GM18858 (cell line): ENCODE results near the gene LRRC27.
"Not testable (repeated sequence)": the region's sequence is repeated elsewhere in the genome, so short reads cannot be mapped to it uniquely, and the experiment has no call there.

Experiments used
- ATAC-seq: cut with Tn5 transposase; IDR thresholded peaks from one replicate; pipeline ENCODE4 v1.9.1; 2021; ENCODE audit not compliant: unreplicated experiment

Gene LRRC27

DNA sequence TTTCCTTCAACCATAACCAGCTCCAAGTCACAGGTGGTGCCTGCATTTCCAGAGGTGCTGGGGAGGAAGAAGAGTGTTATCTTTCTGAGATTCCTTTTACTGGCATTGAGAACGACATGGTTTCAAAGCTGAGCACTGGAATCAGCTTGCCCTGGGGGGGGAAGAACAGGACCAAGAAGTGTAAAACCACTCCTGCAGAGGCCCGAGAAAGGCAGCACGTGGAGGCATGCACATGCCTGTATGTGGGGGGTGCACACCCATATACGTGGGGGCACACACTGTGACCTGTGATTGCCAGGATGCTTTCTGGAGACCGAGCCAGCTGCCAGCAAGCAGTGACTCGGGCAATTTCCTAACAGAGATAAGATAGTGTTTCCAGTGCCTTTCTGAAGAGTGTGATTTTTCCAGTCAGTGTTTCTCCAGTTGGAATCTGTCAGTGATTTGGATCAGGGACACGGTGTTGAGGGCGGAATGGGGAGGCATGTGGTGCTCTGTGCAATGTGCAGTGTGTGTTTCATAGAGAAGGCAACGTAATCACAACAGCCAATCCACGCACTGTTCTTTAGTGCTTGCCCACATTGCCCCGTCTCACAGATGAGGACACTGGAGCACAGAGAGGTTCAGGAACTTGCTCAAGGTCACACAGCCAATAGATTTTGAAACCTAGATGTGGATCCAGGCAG, 4.2 kb downstream of the LRRC27 start:
- ATAC-seq = no peak

- ATAC-seq = no peak
Observed at GRCh38 chr10:132336919-132337407, 5.0 kb downstream of the LRRC27 start.

- not testable (repeated sequence) for ATAC-seq
Observed at GRCh38 chr10:132337854-132338253, 5.9 kb downstream of the LRRC27 start.

DNA sequence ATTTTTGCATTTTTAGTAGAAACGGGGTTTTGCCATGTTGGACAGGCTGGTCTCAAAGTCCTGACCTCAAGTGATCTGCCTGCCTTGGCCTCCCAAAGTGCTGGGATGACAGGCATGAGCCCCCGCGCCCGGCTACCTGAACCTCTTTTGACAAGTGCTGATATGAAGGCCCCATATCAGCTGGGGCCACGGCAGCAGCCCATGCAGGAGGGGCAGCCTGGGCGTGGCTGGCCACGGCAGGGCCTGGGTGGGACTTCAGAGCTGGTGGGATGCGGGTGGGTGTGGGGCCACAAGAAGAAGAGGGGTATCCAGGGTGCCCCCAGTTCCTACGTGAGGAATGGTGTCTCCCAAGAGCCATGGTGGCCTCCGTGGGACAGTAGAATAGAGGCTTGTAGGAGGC, 6.9 kb downstream of the LRRC27 start:
- no peak for ATAC-seq

- ATAC-seq = no peak
Observed at GRCh38 chr10:132339276-132339675, 7.3 kb downstream of the LRRC27 start.

DNA sequence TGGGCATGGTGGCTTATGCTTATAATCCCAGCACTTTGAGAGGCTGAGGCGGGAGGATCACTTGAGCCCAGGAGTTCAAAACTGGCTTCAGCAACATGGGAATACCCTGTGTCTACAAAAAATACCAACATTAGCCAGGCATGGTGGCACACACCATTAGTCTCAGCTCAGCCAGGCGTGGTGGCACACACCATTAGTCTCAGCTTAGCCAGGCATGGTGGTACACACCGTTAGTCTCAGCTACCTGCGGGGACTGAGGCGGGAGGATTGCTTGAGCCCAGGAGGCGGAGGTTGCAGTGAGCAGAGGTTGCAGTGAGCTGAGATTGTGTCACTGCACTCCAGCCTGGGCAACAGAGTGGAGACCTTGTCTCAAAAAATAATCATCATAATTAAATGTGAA, 9.0 kb downstream of the LRRC27 start:
- ATAC-seq = no peak

DNA sequence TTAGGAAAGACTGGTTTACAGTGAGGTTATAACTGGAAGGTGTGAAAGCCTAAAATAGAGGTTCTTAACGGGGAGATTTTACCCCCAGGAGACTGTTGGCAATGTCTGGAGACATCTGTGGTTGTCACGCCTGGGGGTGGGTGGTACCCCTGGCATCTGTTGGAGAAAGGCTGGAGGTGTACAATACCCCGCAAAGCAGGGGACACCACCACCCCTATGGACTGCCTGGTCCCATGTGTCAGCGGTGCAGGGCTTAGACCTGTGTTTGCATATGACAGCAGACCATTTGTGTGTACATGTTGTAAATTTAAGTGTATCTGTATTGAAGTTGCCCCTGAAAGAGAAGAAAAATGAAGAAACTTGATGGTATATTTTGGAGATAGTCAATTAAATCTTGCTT, 9.8 kb downstream of the LRRC27 start:
- ATAC-seq = no peak

DNA sequence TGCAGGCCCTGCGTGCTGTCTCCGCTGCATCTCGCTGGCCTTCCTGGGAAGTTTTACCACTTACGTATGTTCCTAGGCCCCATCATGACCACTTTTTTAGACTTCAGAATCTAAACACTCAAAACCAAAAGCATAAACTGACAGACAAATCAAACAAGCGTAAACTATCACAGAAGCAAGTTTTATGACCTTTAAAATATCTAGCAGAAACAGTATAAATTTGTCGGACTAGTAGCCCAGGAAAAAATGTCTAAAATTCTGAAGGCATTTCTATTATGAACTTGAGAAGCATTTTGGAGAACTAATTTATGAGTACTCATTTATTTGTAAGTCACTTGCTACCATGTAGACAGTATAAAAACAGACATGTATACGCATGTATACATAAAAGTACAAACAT, 10.6 kb downstream of the LRRC27 start:
- ATAC-seq = no peak

DNA sequence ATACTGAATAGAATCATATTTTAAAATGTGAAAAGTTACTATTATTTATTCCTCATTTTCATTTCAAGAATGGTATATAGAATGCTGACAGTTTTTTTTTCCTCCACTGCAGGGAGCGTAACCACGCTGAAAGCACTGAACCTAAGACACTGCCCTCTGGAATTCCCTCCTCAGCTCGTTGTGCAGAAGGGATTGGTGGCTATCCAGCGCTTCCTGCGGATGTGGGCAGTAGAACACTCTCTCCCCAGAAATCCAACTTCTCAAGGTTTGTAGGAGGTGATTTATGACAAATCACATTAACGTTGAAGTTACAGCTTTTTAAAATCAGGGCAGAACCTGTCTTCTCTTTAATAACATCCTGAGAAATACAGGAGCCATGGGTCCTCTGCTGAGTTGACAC, 12.4 kb downstream of the LRRC27 start:
- ATAC-seq = no peak

DNA sequence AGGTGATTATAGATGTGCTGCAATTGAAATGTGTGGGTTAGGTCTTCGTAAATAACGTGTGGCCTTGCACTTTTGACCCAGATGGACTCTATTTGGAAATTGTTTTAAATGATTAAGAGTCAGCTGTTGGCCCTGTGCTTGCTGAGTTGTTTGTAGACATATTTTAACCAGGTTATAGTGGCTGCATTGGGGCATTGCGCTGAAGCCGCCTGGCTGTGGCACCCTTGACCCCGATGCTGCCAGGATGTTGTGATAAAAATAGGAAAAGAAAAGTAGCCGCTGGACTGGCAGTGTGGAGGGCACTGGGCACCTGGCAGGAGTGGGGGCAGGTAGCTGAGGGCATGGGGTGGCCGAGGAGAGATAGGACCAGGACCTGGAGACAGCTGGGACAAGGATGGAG, 13.4 kb downstream of the LRRC27 start:
- no peak for ATAC-seq

DNA sequence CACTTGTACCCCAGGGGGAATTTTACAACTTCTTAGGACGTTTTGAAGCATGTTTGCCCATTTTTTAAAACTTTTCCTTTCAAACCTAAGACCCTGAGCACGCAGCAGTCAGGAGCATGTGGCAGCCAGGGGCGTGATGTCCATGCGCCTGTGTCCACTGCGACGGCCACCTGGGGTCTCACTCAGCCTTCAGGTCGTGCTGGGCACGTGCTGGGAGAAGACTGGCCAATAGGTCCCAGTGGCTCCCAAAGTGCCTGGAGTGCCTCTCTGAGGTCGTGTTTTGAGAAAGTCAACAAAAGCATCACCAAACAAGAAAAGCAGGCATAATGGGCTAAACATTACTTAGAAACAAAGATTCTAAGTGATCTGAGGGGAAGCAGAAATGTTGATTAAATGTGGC, 14.8 kb downstream of the LRRC27 start:
- no peak for ATAC-seq

- ATAC-seq = no peak
Observed at GRCh38 chr10:132347211-132347930, 15.4 kb downstream of the LRRC27 start.

GRCh38 chr10:132347931-132348267, 15.9 kb downstream of the LRRC27 start:
- ATAC-seq = no peak

DNA sequence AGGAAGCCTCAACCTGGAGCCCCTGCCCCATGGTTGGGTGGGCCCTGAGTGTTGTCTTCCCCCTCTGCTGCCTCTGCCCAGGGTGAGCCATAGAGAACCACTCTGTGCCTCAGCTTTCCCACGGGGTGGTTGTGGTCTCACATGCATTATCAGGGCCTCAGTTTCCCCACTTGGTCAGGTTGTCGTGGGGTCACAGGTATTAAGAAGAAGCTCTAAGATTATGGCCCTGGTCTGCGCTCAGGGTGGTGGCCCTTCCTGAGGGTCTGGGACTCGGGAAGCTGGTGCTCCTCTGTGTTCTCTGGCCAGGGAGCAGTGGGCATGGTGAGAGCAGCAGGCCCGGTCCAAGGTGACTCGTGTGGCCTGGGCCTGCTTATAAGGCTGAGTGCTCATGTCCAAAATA, 17.8 kb downstream of the LRRC27 start:
- no peak for ATAC-seq

GRCh38 chr10:132350391-132350790, 18.4 kb downstream of the LRRC27 start:
- ATAC-seq = no peak

DNA sequence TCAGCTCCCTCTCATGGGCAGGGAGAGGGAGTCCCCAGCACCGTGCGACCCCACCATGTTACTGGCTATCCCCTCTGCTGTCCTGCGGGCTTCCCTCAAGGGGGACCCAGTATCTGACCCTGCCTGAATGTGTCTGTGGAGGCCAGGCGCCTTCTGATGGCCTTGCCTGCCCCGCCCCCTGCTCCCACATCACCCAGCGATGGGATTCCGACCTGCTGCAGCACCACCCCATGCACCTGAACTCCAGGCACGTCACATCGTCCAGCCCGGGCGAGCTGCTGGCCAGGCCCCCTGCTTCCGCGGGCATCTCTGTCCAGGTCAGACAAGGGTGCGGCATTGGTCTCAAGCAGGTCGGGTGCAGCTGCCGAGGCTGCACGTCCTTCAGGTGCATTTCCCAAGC, 19.0 kb downstream of the LRRC27 start:
- ATAC-seq = no peak

GRCh38 chr10:132351611-132352010, 19.6 kb downstream of the LRRC27 start:
- no peak for ATAC-seq

GRCh38 chr10:132352462-132353308, 20.7 kb downstream of the LRRC27 start:
- not testable (repeated sequence) for ATAC-seq

DNA sequence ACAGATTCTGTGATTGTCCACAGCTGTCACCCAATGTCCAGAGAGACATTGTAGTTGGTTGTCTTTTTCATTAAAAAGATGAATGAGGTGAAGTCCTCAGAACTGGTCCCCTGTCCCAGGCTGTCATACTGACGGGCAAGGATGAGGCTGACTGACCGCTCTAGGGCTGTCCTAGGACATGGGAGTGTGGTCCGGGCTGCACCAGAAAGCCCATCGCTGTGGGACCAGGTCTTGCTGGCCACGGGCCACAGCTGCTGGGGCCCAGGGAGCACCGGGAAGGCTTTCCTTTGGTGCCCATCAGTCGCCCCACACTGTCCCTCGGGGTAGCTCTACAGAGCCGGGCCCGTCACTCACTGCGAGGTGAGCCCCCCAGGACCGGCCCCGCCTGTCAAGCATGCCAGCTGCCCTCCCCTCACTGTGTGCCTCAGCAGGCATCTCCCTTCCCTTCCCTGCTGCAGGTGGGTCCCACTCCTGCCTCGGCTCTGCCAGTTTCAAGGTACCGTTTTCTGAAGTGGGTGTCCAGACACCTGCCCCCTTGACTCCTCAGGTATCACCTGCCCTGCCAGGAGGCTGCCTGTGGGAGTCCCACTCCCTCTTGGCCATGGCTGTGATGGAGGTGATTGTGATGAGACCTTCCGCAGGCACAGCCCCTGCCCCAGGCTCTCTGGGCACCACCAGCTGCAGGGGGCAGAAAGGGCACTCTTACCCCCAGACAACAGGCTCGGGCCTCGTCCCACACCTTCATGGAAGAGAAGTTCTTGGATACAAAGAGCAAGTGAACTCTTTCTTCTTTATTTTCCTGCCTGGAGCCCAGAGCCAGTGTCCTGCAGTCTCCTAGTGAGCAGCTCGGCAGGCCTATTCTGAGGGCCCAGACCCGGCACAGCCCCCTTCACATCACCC, 21.7 kb downstream of the LRRC27 start:
- ATAC-seq = no peak

DNA sequence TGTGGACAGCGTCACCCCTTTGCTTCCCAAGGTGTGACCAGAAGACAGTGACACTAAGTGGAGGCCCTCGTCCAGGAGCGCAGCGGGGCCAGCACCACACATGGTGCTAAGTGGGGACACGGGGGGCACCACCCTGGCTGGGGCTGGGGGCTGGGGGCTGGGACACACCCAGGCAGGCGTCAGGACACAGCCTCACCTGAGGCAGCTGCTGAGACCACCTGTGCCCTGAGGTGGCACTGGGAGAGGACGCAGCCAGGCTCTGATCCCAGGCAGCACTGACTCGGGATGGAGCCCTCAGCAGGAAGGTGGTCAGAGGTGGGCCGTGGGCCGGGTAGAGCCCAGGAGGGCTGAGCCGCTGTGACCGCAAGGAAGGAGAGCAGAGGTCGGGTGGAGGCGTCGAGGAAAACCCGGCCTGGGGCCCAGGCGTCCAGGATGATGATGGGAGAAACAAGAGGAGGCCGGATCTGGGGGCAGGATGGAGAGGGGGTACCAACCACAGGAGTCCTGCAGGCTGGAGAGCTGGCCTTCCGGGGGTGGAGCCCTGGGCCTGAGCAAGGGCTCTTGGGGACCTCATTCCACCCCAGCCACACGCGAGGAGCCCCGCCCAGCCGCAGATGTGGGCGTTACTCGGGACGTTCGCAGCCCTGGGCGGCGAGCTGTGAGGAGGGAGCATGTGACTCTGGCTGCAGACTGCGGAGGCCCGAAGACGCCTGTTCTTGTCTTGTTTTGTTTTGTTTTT, 22.5 kb downstream of the LRRC27 start:
- ATAC-seq = no peak
